T-helper 9 cell (primary cell): ENCODE measurements around the gene ADAT1.
A peak's percentile ranks its signal among the peaks of the same experiment; 100 is the strongest.

Source experiments
- DNase-seq: peaks from one replicate; pipeline ENCODE4 v3.0.0-alpha.2; 2020

Gene ADAT1

DNA sequence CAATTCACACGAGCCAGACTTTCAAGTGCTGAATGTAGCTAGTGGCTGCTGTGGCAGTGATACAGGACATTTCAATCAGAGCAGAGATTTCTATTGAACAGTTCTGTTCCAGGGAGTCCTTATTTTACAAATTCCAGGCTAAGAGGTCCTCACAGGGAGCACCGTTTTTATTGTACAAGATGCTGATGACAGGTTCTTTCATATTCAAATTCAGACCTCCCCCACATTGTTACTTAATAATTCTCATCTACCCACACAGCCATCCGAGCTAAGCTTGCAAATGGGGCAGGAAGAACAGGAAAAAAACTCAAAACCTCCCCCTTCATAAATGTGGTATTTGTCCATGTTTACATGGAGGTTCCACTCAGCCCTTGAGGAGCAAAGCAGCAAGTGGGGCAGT lies 47.1 kb downstream of the ADAT1 start:
- DNase-seq, result no peak

DNA sequence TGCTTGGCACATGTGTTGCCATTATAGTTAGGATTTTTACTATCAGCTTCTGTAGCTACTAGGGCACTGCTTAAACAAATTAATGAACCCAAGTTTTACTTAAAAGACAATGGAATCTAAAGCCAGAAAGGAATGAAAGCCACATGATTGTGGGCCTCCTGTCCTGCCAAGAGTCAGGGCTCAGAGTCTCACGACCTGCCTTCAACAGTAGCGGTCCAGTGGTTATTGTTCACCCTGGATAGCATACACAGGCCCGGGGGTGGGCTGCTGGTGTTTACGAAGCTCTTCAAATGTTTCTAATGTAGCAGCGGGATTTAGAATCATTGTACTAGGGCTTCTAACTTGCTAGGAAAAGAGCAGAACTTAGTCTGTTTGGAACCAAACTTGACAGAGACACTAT lies 49.1 kb downstream of the ADAT1 start:
- DNase-seq, result no peak

- no peak for DNase-seq
Measured at GRCh38 chr16:75572864-75573542, 50.1 kb downstream of the ADAT1 start.

DNA sequence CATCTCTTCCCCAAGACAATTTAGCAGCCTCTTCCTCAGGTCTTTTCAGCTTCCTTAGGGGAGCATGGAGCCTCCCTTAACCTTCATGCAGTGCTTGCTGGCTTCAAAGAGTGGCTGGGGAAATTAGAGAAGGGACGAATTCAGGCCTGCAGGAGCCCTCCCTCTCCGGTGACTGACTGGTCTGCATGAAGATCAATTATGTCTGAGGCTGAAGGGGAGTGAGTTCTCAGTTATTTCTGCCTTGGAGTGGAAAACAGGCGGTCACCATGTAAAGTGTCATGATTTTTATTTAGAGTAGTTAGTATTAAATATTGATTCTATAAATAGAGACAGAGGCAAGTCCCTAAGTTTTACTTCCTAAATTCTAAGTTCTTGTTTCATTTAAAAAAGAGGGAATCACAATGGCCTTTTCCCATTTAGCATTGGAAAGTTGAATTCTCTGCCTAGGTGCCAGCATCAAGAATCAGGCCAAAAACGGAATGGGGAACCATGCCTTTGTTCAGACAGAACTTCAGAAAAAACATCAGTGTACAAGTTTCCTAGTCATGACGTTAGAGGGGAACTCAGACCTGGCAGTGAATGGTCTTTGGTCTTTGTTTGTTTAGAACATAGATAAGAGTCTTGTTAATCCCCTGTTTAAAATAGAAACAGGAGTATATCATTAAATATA lies 52.5 kb downstream of the ADAT1 start:
- DNase-seq, result no peak

DNA sequence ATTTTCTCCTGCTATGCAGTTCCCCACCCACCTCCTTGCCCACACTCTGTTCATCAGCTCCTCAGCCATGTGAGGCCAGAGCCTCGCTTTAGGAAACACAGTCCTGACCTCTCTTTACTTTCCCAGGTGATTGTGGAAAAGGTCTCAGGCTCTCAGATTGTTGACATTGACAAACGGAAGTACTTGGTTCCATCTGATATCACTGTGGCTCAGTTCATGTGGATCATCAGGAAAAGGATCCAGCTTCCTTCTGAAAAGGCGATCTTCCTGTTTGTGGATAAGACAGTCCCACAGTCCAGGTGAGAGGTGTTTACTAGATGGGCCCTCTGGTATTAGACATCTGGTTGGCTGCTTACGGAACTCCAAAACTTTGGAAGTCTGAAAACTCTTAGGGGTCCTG lies 55.2 kb downstream of the ADAT1 start:
- no peak for DNase-seq

DNA sequence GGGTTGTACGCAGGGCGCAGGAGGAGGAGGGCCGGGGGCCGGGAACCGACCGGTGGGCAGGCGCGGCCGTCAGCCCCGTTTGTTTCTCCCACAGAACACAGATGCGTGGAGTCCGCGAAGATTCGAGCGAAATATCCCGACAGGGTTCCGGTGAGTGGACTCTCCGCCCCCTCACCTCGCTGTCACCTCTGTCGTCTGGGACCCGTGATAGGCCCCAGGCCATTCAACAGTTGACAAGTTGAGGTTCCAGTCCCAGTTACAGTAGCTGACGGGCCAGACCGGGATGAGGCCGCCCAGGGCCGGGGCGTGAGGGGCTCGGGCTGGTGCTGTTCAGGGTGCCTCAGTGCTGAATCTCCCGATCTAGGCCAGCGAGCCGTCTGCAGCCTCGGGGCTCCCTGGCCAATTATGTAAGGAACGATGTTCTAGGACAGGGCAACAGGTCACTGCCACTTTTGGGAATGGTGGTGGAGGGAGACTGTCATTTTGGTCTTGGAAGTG lies 56.3 kb downstream of the ADAT1 start:
- peak; percentile 11 for DNase-seq

- DNase-seq, result peak; percentile 94
Measured at GRCh38 chr16:75566040-75566757, 56.9 kb downstream of the ADAT1 start, which contains the start of gene GABARAPL2. GABARAPL2 (plus strand) TSS chr16:75566379; CDS start chr16:75566487, 108 bp downstream.

GRCh38 chr16:75565640-75566039 lies 57.4 kb downstream of the ADAT1 start:
- DNase-seq, result no peak

GRCh38 chr16:75559564-75560372 lies 63.3 kb downstream of the ADAT1 start:
- DNase-seq, result no peak

DNA sequence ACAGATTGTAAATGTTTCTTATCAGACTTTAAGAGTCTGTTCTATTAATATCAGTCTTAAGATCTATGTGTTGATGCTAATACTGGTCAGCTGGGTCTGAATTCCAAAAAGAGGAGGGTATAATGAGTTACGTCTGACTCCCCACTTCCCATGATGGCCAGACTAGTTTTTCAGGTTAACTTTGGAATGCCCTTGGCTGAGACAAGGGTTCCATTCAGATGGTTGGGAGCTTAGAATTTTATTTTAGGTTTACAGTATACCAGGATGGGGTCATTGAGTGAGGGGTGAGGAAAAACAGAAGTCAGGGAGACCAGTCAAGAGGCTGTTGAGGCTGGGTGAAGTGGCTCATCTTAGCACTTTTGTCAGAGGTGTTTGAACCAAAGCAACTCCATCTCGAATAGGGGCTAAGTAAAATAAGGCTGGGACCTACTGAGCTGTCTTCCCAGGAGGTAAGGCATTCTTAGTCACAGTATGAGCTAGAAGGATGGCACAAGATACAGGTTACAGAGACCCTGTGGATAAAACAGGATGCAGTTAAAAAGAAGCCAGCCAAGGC lies 64.2 kb downstream of the ADAT1 start:
- no peak for DNase-seq

GRCh38 chr16:75556431-75556950 lies 66.6 kb downstream of the ADAT1 start:
- DNase-seq, result no peak

DNA sequence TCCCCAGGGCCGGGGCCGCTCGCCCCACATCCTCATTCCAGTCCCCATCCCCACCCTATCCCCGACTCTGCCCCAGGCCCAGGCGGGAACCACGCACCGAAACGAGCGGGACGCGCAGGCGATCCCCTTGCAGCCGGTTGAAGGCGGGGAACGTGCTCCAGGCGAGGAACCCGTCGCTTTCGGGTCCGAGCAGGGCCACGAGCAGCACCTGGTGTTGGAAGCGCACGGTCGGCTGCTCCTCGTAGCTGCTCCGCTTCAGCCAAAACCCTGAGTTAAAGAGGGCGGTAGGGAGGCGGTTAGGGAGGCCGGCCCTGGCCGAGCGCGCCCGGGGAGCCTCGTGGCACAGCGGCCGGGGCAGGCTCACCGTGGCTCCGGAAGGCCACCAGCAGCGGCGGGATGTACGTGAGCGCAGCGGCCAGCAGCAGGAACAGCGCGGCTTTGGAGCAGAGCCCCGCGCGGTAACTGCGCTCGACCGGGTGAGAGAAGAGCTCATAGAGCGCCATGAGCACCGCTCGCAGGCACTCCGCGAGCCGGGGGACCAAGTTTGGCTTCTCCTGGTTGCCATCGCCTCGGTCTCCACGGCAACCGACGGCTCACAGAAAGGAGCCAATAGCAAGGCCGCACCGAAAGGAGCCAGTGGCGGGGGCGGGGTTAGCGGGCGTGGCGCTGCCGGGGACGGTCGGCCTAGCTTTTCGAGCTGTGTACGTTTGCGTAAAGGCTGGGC lies 67.2 kb downstream of the ADAT1 start, which contains the start of gene TMEM231:
Gene TMEM231 (minus strand): TSS at position 546 of the 724 bp plus-strand sequence. CDS start 43 bp downstream, at position 503.
- peak; percentile 96 for DNase-seq

DNA sequence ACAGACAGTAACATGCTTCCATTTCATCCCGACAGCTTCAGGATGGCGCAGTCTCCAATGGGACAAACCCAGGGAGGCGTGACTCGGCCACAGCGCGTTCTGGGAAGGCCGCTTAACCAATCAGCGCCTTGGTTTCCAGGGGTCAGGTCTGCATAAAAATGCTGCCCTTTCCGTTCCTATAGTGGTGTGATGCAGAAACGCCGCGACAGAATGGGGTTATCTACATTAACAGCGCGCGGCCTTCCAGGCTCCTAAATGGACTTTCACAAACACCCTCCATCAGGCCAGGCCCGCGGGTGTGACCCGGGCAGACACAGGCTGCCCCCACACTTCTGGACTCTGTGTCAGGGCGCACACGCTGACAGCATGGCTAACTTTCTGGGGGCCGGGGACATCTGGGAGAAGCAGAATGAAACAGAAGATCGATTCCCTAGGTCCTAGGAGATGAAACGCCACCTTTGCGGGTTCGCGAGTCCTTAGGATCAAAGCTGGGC lies 67.8 kb downstream of the ADAT1 start:
- no peak for DNase-seq

- no peak for DNase-seq
Measured at GRCh38 chr16:75552951-75553350, 70.1 kb downstream of the ADAT1 start.

DNA sequence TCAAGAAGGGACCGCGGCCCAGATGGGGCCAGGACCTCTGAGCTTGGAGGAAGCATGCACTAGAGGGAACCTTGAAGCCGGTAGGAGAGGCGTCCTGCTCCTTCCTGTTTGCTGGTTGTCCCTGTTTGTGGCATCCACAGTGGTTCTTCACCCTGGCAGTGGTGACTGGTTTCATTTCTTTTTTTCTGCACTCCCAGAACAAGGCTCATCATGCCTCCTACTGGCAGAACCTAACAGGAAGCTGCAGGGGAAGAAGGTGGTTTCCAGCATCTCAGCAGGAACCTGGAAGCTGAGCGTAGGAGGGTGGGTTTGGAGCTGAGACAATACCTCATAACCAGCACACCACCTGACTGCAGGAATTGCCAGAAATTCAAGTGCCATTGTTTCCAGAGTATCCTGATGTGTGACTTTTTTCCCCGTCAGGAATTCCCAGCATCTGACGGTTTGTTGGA lies 72.8 kb downstream of the ADAT1 start:
- no peak for DNase-seq
